ENCODE data around the gene PNLDC1.
"Not testable (repeated sequence)": the region's sequence is repeated elsewhere in the genome, so short reads cannot be mapped to it uniquely, and the experiment has no call there.

The PNLDC1 gene

DNA sequence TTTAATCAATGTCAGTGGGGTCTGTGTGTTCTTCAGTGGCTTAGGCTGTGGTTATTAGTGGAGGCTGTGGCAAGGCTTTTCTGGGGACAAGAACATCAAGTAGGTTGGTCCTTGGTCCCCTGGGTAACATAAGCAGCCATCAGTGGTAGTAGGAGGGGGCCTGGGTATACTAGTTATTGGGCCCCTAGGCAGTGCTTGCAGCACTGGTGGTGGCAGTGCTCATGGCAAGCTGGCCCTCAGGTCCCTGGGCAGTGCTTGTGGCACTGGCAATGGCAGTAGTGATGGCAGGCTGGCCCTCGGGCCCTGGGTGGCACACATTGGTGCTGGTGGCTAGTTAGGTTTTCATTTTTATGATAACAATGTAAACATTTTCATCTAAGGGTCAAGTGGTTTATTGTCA, 58.2 kb downstream of the PNLDC1 start:
- Histone ChIP-seq H3K4me1 (ENCODE audit: control insufficient read depth, insufficient read depth, low read length) (no peaks in the 10 kb centered on the region), H3K9me3 (ENCODE audit: control insufficient read depth, insufficient read depth, low read length) (no peaks in the 10 kb centered on the region), H3K27ac (ENCODE audit: low read depth, low read length) (no peak overlapping the region), H3K9ac (ENCODE audit: low read depth, low read length) (no peak overlapping the region), H3K27me3 (ENCODE audit: control insufficient read depth, insufficient read depth, low read length) (no peaks in the 10 kb centered on the region), H3K36me3 (ENCODE audit: control insufficient read depth, insufficient read depth, low read length) (no peaks in the 10 kb centered on the region), H3K4me3 (ENCODE audit: low read depth, low read length) (no peak overlapping the region)

DNA sequence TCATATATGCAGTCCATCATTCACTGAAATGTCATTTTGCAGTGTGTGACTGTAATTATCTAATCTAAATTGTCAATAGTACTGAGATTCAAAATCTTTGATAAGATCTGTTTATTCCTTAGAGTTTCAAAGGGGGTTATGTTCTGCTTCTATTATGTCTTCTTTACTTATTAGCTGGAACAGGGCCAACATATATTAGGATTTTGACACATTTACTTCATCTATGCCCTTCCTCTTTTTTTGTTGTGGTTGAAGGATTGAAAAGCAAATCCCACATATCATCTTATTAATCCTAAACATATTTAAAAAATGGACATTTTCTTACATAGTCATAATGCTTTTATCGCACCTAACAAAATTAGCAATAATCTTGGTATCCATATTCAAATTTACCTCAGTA, 60.4 kb downstream of the PNLDC1 start:
- Histone ChIP-seq H3K9me3 (ENCODE audit: control insufficient read depth, insufficient read depth, low read length) (no peaks in the 10 kb centered on the region), H3K27ac (ENCODE audit: low read depth, low read length) (no peak overlapping the region), H3K4me3 (ENCODE audit: low read depth, low read length) (no peak overlapping the region), H3K4me1 (ENCODE audit: control insufficient read depth, insufficient read depth, low read length) (no peaks in the 10 kb centered on the region), H3K9ac (ENCODE audit: low read depth, low read length) (no peak overlapping the region), H3K27me3 (ENCODE audit: control insufficient read depth, insufficient read depth, low read length) (no peaks in the 10 kb centered on the region), H3K36me3 (ENCODE audit: control insufficient read depth, insufficient read depth, low read length) (no peaks in the 10 kb centered on the region)

DNA sequence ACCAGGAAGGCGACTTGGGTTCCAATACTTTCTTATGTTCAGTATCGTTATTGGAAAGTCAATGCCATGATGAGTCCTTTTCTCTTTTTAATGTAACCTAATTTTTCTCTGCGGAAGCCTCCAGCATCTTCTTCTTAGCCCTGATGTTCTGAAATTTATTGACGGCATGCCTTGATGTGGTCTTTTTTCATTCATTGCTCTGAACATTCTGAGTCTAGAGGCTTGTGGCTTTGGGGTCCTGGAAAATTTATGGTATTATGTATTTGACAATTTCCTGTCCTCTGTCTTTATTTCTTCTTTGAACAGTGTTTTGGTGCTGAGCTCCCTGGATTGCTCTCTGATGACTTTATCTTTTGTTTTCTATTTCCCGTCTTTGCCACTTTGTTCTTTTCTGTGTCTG, 62.0 kb downstream of the PNLDC1 start:
- Histone ChIP-seq H3K27me3 (ENCODE audit: control insufficient read depth, insufficient read depth, low read length) (no peaks in the 10 kb centered on the region), H3K9me3 (ENCODE audit: control insufficient read depth, insufficient read depth, low read length) (no peaks in the 10 kb centered on the region), H3K27ac (ENCODE audit: low read depth, low read length) (no peak overlapping the region), H3K4me1 (ENCODE audit: control insufficient read depth, insufficient read depth, low read length) (no peaks in the 10 kb centered on the region), H3K36me3 (ENCODE audit: control insufficient read depth, insufficient read depth, low read length) (no peaks in the 10 kb centered on the region), H3K4me3 (ENCODE audit: low read depth, low read length) (no peak overlapping the region), H3K9ac (ENCODE audit: low read depth, low read length) (no peak overlapping the region)

DNA sequence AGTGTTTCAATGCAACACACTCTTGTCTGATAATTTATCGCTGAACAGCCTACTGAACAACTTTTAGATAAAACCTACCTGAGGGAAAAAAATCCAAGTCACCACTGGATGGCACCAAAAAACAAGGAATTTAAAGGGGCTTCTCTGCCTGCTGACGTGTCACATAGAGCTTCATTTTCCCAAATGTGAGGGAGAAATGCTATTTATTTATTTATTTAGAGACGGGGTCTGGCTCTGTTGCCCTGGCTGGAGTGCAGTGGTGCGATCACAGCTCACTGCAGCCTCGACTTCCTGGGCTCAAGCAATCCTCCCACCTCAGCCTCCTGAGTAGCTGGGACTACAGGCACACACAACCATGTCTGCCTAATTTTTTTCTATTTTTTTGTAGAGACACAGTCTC, 63.3 kb downstream of the PNLDC1 start:
- not testable (repeated sequence) for H3K4me3 ChIP-seq (ENCODE audit: low read depth, low read length); H3K9ac ChIP-seq (ENCODE audit: low read depth, low read length); H3K36me3 ChIP-seq (ENCODE audit: control insufficient read depth, insufficient read depth, low read length); H3K4me1 ChIP-seq (ENCODE audit: control insufficient read depth, insufficient read depth, low read length); H3K9me3 ChIP-seq (ENCODE audit: control insufficient read depth, insufficient read depth, low read length); H3K27ac ChIP-seq (ENCODE audit: low read depth, low read length); H3K27me3 ChIP-seq (ENCODE audit: control insufficient read depth, insufficient read depth, low read length)

DNA sequence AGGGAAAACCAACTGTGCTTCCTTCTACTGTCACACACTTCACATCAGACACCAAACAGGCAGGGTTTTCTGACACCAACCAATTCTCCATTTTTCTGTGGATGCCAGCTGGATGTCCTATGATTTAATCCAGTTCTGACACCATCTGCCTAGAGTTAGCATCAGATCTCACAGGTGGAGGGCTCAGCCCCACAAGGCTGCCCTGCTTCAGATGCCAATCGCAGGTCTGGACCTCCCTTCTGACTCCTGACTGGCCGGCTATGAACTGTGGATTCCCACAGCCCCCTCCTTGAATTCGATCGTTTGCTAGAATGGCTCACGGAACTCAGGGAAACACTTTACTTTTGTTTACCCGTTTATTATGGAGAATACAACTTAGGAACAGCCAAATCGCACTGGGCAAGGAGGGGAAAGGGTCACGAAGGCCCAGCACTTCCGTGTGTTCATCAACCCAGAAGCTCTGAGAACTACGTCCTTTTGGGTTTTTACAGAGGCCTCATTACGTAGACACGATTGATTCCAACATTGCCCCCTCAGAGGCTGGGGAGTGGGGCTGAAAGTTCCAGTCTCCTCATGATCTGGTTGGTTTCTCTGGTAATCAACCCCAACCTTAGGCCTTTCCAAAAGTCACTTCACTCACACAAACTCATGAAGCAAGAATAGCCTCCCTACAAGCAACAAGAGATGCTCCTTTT, 65.3 kb downstream of the PNLDC1 start:
- H3K4me1 ChIP-seq (ENCODE audit: control insufficient read depth, insufficient read depth, low read length) = no peaks in the 10 kb centered on the region
- no peak overlapping the region for H3K9ac ChIP-seq (ENCODE audit: low read depth, low read length)
- H3K27me3 ChIP-seq (ENCODE audit: control insufficient read depth, insufficient read depth, low read length) = no peaks in the 10 kb centered on the region
- H3K9me3 ChIP-seq (ENCODE audit: control insufficient read depth, insufficient read depth, low read length) = no peaks in the 10 kb centered on the region
- no peak overlapping the region for H3K27ac ChIP-seq (ENCODE audit: low read depth, low read length)
- H3K36me3 ChIP-seq (ENCODE audit: control insufficient read depth, insufficient read depth, low read length) = no peaks in the 10 kb centered on the region
- H3K4me3 ChIP-seq (ENCODE audit: low read depth, low read length) = no peak overlapping the region

DNA sequence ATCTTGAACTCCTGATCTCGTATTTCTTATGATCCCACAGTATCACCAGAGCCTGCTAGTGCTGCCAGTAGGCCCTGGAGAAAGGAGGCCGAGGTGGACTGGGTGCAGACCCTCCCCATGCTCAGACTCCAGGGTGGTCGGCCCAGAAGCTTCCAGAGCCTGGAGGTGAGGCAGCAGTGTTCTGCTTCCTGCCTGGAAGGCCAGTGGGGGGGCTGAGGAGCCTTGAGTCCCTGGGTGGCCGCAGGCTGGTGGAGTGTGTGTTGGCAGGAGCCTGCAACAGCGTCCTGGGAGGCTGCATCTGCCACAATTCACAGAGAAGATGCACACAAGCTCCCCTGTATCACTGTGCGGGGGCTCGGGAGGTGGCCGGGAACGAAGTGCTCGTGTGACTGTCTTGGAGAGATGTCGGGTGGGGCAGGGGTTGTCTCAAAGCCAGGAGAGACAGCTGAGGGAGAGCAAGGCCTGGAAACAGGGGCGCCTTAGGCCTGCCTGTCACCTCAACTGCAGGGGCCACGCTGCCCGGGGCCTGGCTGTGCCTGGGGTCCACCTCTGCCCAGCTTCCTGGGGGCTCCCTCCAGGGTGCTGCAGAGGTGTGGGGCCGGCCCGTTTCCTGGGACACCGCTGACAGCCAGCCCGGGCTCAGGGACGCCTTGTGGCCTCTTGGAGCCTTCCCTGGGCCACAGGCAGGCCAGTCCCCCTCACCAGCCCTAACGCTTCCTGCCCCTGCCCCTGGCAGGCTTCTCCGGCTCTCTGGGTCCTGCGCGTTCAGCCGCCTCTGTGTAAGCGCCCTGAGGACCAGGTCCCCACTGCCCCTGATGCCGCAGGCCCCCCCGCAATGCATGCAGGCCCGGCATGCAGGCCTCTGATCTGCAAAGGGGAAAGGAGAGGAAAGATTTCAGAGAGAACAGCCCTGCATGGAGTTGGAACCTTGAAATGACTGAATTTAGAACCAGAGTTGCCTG, 66.5 kb downstream of the PNLDC1 start:
- no peaks in the 10 kb centered on the region for H3K9me3 ChIP-seq (ENCODE audit: control insufficient read depth, insufficient read depth, low read length)
- no peak overlapping the region for H3K9ac ChIP-seq (ENCODE audit: low read depth, low read length)
- H3K36me3 ChIP-seq (ENCODE audit: control insufficient read depth, insufficient read depth, low read length) = no peaks in the 10 kb centered on the region
- H3K27ac ChIP-seq (ENCODE audit: low read depth, low read length) = no peak overlapping the region
- H3K4me3 ChIP-seq (ENCODE audit: low read depth, low read length) = no peak overlapping the region
- no peaks in the 10 kb centered on the region for H3K4me1 ChIP-seq (ENCODE audit: control insufficient read depth, insufficient read depth, low read length)
- no peaks in the 10 kb centered on the region for H3K27me3 ChIP-seq (ENCODE audit: control insufficient read depth, insufficient read depth, low read length)
